ENCODE data around the gene S1PR3. TPM values are rescaled to one million over a fixed set of nuclear protein-coding genes. Genes with fewer than 3 reads are reported as not detected.

S1PR3 gene
- total and polyA plus RNA-seq, 9 of the 15 experiments (the other 6 are each of a cell fraction or from before 2014, with no cell fraction given), result 0.03 to 2.0 (median 0.29) TPM

DNA sequence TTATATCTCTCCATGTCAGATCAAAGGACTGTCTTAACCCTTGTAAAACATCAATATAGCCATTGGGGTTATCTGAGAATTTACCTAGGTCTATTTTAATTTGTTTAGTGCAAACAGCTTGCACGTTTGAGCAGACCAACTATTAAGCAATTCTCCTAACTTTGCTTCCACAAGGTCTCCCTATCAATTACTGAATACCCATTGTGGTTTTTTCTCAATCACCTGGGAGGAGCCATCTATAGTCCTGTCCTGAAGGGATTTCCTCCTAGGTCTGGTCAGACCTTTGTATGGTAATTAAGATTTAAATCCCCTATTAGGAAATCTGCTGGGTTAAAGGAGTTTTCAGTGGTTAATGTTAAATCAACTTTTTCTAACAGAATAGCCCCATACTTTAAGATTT is 48.9 kb upstream of the S1PR3 start (continued):
- TF ChIP-seq, protein P1, sequence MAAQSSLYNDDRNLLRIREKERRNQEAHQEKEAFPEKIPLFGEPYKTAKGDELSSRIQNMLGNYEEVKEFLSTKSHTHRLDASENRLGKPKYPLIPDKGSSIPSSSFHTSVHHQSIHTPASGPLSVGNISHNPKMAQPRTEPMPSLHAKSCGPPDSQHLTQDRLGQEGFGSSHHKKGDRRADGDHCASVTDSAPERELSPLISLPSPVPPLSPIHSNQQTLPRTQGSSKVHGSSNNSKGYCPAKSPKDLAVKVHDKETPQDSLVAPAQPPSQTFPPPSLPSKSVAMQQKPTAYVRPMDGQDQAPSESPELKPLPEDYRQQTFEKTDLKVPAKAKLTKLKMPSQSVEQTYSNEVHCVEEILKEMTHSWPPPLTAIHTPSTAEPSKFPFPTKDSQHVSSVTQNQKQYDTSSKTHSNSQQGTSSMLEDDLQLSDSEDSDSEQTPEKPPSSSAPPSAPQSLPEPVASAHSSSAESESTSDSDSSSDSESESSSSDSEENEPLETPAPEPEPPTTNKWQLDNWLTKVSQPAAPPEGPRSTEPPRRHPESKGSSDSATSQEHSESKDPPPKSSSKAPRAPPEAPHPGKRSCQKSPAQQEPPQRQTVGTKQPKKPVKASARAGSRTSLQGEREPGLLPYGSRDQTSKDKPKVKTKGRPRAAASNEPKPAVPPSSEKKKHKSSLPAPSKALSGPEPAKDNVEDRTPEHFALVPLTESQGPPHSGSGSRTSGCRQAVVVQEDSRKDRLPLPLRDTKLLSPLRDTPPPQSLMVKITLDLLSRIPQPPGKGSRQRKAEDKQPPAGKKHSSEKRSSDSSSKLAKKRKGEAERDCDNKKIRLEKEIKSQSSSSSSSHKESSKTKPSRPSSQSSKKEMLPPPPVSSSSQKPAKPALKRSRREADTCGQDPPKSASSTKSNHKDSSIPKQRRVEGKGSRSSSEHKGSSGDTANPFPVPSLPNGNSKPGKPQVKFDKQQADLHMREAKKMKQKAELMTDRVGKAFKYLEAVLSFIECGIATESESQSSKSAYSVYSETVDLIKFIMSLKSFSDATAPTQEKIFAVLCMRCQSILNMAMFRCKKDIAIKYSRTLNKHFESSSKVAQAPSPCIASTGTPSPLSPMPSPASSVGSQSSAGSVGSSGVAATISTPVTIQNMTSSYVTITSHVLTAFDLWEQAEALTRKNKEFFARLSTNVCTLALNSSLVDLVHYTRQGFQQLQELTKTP (IDR thresholded peaks at IDR 0.05; ENCODE audit: low read depth in 1 of 2, partially characterized antibody in 2 of 2), result no peak
- TF ChIP-seq TAF7 (tag; IDR thresholded peaks at IDR 0.05) (no peak), GATA2 (CRISPR knock-in tag; IDR thresholded peaks at IDR 0.05) (no peak), ZBED1 (IDR thresholded peaks at IDR 0.05) (no peak), ZNF561 (CRISPR knock-in tag; conservative IDR thresholded peaks at IDR 0.05) (no peak), STAT5B (CRISPR knock-in tag; IDR thresholded peaks at IDR 0.05) (no peak), BRD9 (IDR thresholded peaks at IDR 0.05; ENCODE audit: low read depth, partially characterized antibody) (no peak), YY1 (IDR thresholded peaks at IDR 0.05; ENCODE audit: borderline replicate concordance in 1 of 3, control insufficient read depth in 1 of 3, extremely low read depth in 1 of 3, insufficient read depth in 3 of 3, insufficient read length in 1 of 3, insufficient replicate concordance in 2 of 3, low read depth in 1 of 3, low read length in 2 of 3) (no peak), BACH1 (tag; IDR thresholded peaks at IDR 0.05) (no peak)
